ENCODE measurements around the gene ZBED5.
"Not testable (repeated sequence)": the region's sequence is repeated elsewhere in the genome, so short reads cannot be mapped to it uniquely, and the experiment has no call there.

ZBED5 gene

DNA sequence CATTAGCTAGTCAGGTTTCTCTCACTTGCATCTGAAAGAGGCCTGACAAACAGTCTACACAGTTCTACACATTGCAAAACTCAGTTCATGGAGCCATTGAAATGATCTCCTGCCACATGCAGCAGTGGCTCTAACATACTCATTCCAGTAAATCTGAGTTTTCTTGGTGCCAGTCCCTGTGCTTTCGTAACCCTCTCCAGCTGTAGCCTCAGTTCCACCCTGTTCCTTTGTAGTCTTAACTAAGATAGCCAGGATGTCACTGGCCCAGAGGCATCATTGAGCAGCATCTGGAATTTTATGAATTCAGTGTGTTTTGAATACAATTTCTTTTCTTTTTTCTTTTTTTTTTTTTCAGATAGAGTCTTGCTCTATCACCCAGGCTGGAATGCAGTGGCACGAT is 37.4 kb upstream of the ZBED5 start:
- H3K27ac ChIP-seq (ENCODE audit: poor library complexity, severe bottlenecking), result no peak overlapping the region
- ATAC-seq (ENCODE audit: low read depth), result no peak
- H3K36me3 ChIP-seq (ENCODE audit: low read depth), result no peaks in the 10 kb centered on the region
- peaks cover 26% of the 10 kb centered on the region for H3K4me1 ChIP-seq (ENCODE audit: insufficient read depth, poor library complexity, severe bottlenecking)
- no peaks in the 10 kb centered on the region for H3K9me3 ChIP-seq (ENCODE audit: severe bottlenecking)
- no peaks in the 10 kb centered on the region for H3K27me3 ChIP-seq (ENCODE audit: insufficient read depth, poor library complexity, severe bottlenecking)
- no peak overlapping the region for H3K4me3 ChIP-seq (ENCODE audit: severe bottlenecking)
- TF ChIP-seq, protein P1, sequence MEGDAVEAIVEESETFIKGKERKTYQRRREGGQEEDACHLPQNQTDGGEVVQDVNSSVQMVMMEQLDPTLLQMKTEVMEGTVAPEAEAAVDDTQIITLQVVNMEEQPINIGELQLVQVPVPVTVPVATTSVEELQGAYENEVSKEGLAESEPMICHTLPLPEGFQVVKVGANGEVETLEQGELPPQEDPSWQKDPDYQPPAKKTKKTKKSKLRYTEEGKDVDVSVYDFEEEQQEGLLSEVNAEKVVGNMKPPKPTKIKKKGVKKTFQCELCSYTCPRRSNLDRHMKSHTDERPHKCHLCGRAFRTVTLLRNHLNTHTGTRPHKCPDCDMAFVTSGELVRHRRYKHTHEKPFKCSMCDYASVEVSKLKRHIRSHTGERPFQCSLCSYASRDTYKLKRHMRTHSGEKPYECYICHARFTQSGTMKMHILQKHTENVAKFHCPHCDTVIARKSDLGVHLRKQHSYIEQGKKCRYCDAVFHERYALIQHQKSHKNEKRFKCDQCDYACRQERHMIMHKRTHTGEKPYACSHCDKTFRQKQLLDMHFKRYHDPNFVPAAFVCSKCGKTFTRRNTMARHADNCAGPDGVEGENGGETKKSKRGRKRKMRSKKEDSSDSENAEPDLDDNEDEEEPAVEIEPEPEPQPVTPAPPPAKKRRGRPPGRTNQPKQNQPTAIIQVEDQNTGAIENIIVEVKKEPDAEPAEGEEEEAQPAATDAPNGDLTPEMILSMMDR (IDR thresholded peaks at IDR 0.05; ENCODE audit: poor library complexity, severe bottlenecking), result no peak
- no peak for DNase-seq (ENCODE audit: low spot score)

DNA sequence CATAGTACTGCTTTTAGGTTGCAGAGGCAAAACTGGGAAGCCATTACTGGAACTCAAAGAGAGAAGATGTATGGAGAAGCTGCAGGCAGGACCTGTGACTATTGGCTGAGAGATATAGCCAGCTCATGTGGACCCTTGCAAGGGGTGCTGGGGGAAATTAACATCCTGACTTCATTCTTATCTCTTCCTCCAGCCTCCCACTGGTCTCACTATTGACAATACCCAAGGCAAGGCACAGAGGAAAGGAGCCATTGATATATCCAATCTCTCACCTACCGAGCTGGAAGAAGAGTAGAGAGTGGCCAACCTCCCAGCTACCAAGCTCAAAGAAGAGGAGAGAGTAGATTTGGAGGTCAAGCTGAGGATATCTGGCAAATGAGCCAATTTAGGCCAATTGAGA is 36.8 kb upstream of the ZBED5 start:
- TF ChIP-seq, protein P1 (IDR thresholded peaks at IDR 0.05; ENCODE audit: poor library complexity, severe bottlenecking), result no peak
- no peak overlapping the region for H3K27ac ChIP-seq (ENCODE audit: poor library complexity, severe bottlenecking)
- H3K27me3 ChIP-seq (ENCODE audit: insufficient read depth, poor library complexity, severe bottlenecking), result no peaks in the 10 kb centered on the region
- no peaks in the 10 kb centered on the region for H3K36me3 ChIP-seq (ENCODE audit: low read depth)
- peaks cover 23% of the 10 kb centered on the region for H3K4me1 ChIP-seq (ENCODE audit: insufficient read depth, poor library complexity, severe bottlenecking)
- H3K4me3 ChIP-seq (ENCODE audit: severe bottlenecking), result no peak overlapping the region
- DNase-seq (ENCODE audit: low spot score), result no peak
- no peaks in the 10 kb centered on the region for H3K9me3 ChIP-seq (ENCODE audit: severe bottlenecking)
- no peak for ATAC-seq (ENCODE audit: low read depth)

DNA sequence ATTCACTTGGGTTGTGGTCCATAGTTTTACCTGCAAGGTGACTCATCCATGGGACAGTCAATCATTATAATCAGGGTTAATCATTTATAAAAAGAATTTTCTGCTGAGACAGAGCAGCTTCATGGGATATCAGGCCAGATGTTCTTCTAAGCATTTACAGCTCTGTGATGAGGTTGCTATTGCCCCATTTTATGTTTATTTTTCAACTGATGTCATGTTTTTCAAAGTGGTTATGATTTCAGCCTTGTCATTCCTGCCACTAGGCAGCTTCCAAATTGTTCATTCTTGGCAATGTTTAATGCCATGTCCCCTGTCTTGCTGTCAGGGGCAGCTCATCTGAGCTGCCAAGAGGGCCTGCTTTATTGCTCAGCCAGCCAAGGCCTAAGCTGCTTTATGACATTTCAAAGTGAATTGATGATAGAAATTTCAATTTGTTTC is 35.9 kb upstream of the ZBED5 start:
- DNase-seq (ENCODE audit: low spot score) (no peak), ATAC-seq (ENCODE audit: low read depth) (peak; percentile 40; the same call in 2 of the 3 replicates)
- Histone ChIP-seq H3K27ac (ENCODE audit: poor library complexity, severe bottlenecking) (no peak overlapping the region), H3K4me1 (ENCODE audit: insufficient read depth, poor library complexity, severe bottlenecking) (peaks cover 14% of the 10 kb centered on the region), H3K4me3 (ENCODE audit: severe bottlenecking) (no peak overlapping the region), H3K9me3 (ENCODE audit: severe bottlenecking) (no peaks in the 10 kb centered on the region), H3K27me3 (ENCODE audit: insufficient read depth, poor library complexity, severe bottlenecking) (no peaks in the 10 kb centered on the region), H3K36me3 (ENCODE audit: low read depth) (no peaks in the 10 kb centered on the region)
- TF ChIP-seq, protein P1 (IDR thresholded peaks at IDR 0.05; ENCODE audit: poor library complexity, severe bottlenecking), result peak; percentile 8

GRCh38 chr11:10892250-10892649 is 34.4 kb upstream of the ZBED5 start:
- ATAC-seq (ENCODE audit: low read depth) (no peak), DNase-seq (ENCODE audit: low spot score) (no peak)
- Histone ChIP-seq H3K4me3 (ENCODE audit: severe bottlenecking) (no peak overlapping the region), H3K4me1 (ENCODE audit: insufficient read depth, poor library complexity, severe bottlenecking) (peaks cover 2% of the 10 kb centered on the region), H3K36me3 (ENCODE audit: low read depth) (no peaks in the 10 kb centered on the region), H3K27me3 (ENCODE audit: insufficient read depth, poor library complexity, severe bottlenecking) (no peaks in the 10 kb centered on the region), H3K9me3 (ENCODE audit: severe bottlenecking) (no peaks in the 10 kb centered on the region), H3K27ac (ENCODE audit: poor library complexity, severe bottlenecking) (no peak overlapping the region)
- TF ChIP-seq, protein P1 (IDR thresholded peaks at IDR 0.05; ENCODE audit: poor library complexity, severe bottlenecking), result no peak

DNA sequence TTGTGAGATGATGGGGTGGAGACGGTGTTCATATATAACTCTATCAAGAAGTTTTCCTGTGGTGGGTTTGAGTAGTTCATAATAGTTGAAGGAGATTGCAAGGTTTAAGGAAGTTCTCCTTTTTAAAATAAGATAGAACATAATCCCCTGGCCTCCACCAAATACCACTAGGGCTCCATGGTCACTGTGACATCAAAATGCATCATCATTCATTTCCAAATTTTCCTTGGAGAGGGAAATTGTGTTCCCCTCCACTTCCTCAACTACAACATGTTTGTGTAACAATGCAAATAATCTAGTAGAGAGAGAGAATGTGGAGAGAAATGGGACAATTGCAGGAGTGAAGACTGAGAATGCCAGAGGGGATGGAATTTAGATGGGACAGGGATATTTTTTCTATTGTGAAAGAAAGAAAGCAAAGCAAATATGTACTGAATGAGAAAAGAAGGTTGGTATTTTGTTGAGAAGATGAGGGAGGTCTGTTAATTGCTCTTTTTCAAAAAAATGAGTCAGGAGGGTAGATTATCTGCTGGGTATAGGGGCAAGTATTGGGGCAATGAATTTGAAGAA is 33.4 kb upstream of the ZBED5 start:
- peaks cover 2% of the 10 kb centered on the region for H3K4me1 ChIP-seq (ENCODE audit: insufficient read depth, poor library complexity, severe bottlenecking)
- H3K36me3 ChIP-seq (ENCODE audit: low read depth), result no peaks in the 10 kb centered on the region
- H3K27ac ChIP-seq (ENCODE audit: poor library complexity, severe bottlenecking), result no peak overlapping the region
- no peak overlapping the region for H3K4me3 ChIP-seq (ENCODE audit: severe bottlenecking)
- DNase-seq (ENCODE audit: low spot score) (no peak), ATAC-seq (ENCODE audit: low read depth) (no peak)
- no peaks in the 10 kb centered on the region for H3K9me3 ChIP-seq (ENCODE audit: severe bottlenecking)
- no peaks in the 10 kb centered on the region for H3K27me3 ChIP-seq (ENCODE audit: insufficient read depth, poor library complexity, severe bottlenecking)
- TF ChIP-seq, protein P1 (IDR thresholded peaks at IDR 0.05; ENCODE audit: poor library complexity, severe bottlenecking), result no peak

DNA sequence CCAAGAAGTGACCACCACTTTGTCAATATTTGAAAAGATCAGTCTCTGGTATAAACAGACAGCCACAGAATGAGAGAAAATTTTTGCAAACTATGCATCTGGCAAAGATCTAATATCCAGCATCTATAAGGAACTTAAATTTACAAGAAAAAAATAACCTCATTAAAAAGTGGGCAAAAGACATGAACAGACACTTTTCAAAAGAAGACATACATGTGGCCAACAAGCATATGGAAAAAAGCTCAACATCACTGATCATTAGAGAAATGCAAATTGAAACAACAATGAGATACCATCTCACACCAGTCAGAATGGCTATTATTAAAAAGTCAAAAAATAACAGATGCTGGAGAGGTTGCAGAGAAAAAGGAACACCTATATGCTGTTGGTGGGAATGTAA is 32.2 kb upstream of the ZBED5 start:
- DNase-seq (ENCODE audit: low spot score); H3K36me3 ChIP-seq (ENCODE audit: low read depth); H3K4me1 ChIP-seq (ENCODE audit: insufficient read depth, poor library complexity, severe bottlenecking); H3K4me3 ChIP-seq (ENCODE audit: severe bottlenecking); H3K9me3 ChIP-seq (ENCODE audit: severe bottlenecking); H3K27ac ChIP-seq (ENCODE audit: poor library complexity, severe bottlenecking); ATAC-seq (ENCODE audit: low read depth); H3K27me3 ChIP-seq (ENCODE audit: insufficient read depth, poor library complexity, severe bottlenecking): not testable (repeated sequence)

Measured in RWPE2 (cell line).